ENCODE measurements around the gene KIF11. TPM values are rescaled to one million over a fixed set of nuclear protein-coding genes. Genes with fewer than 3 reads are reported as not detected.

The KIF11 gene
- total and polyA plus RNA-seq, 2 of the 13 experiments (the other 11 are each of a cell fraction or from before 2014, with no cell fraction given): 8.7 to 38.4 TPM

GRCh38 chr10:92590623-92591549, 2.0 kb upstream of the KIF11 start (continued):
- TF ChIP-seq SOX5 (CRISPR knock-in tag; IDR thresholded peaks at IDR 0.05; ENCODE audit: borderline replicate concordance) (no peak), IRF9 (CRISPR knock-in tag; IDR thresholded peaks at IDR 0.05; ENCODE audit: borderline replicate concordance) (no peak), MYNN (CRISPR knock-in tag; IDR thresholded peaks at IDR 0.05; ENCODE audit: low read depth) (no peak), ZBTB42 (CRISPR knock-in tag; IDR thresholded peaks at IDR 0.05) (no peak), ZNF839 (CRISPR knock-in tag; IDR thresholded peaks at IDR 0.05; ENCODE audit: borderline replicate concordance) (no peak), DNMT1 (CRISPR knock-in tag; IDR thresholded peaks at IDR 0.05) (no peak), WIZ (CRISPR knock-in tag; IDR thresholded peaks at IDR 0.05) (peak; percentile 22; the same call in 1 of the 2 replicates), MAZ (IDR thresholded peaks at IDR 0.05; ENCODE audit: borderline replicate concordance, low read depth, low read length) (peak; percentile 54; the same call in 1 of the 2 replicates), MAZ (CRISPR knock-in tag; IDR thresholded peaks at IDR 0.05; ENCODE audit: low read depth) (0 out of 2 replicates have a peak, but pooled peaks have one; percentile 18), ZNF264 (CRISPR knock-in tag; IDR thresholded peaks at IDR 0.05) (no peak), PATZ1 (CRISPR knock-in tag; IDR thresholded peaks at IDR 0.05) (peak; percentile 96), BCL3 (CRISPR knock-in tag; IDR thresholded peaks at IDR 0.05) (no peak; the same call in 1 of the 2 replicates), SP1 (IDR thresholded peaks at IDR 0.05) (no peak), SP1 (CRISPR knock-in tag; IDR thresholded peaks at IDR 0.05) (no peak), TARDBP (CRISPR knock-in tag; IDR thresholded peaks at IDR 0.05) (peak; percentile 48; the same call in 1 of the 2 replicates), ZNF629 (CRISPR knock-in tag; conservative IDR thresholded peaks at IDR 0.05) (no peak), HNRNPL (IDR thresholded peaks at IDR 0.05; ENCODE audit: low read depth, low read length) (no peak), HMGXB4 (CRISPR knock-in tag; IDR thresholded peaks at IDR 0.05; ENCODE audit: borderline replicate concordance in 1 of 2, low read depth in 1 of 2) (peak in 1 of 2 experiments; percentile 29; a peak in 1 of 4 replicates), GABPA (IDR thresholded peaks at IDR 0.05; ENCODE audit: low read depth, low read length) (no peak), GABPA (CRISPR knock-in tag; IDR thresholded peaks at IDR 0.05; ENCODE audit: low read depth) (no peak), ZBTB43 (CRISPR knock-in tag; conservative IDR thresholded peaks at IDR 0.05) (no peak), BCL6 (CRISPR knock-in tag; IDR thresholded peaks at IDR 0.05) (no peak), ZSCAN22 (CRISPR knock-in tag; IDR thresholded peaks at IDR 0.05) (no peak)

Measured in HepG2 (cell line).